Activated CD8-positive, alpha-beta memory T cell treated with anti-CD3 and anti-CD28 coated beads for 36 hours (primary cell): ENCODE measurements around the gene SLX9. TPM values are rescaled to one million over a fixed set of nuclear protein-coding genes. Genes with fewer than 3 reads are reported as not detected.

Experiments used
- CTCF ChIA-PET: fragments of 350-600 bp; sonication (Branson Sonifier 250); formaldehyde crosslinking; loops from one replicate; lab custom pipeline; 2021; ENCODE audit warnings: antibody characterized with exemption; lab: Charles Lee
- POLR2A ChIA-PET: fragments of 350-600 bp; sonication (Branson Sonifier 250); formaldehyde crosslinking; loops from one replicate; lab custom pipeline; 2021; ENCODE audit warnings: antibody characterized with exemption; lab: Charles Lee
- total RNA-seq, 2 experiments: library from RNA; stranded (reverse); gene quantifications; one replicate each; pipeline ENCODE4 v1.2.3, GENCODE V29; 2021

The SLX9 gene
- total RNA-seq, 2 experiments from 2014 or later, result 77.1 to 83.3 TPM

- ChIA-PET CTCF (no interaction called here), POLR2A (no interaction called here)
Observed at GRCh38 chr21:44987301-44987885, 47.6 kb downstream of the SLX9 start.

GRCh38 chr21:44987886-44988606, 48.2 kb downstream of the SLX9 start:
- POLR2A ChIA-PET, result no interaction called here
- CTCF ChIA-PET, result no interaction called here

- ChIA-PET CTCF (no interaction called here), POLR2A (no interaction called here)
Observed at GRCh38 chr21:44988607-44989536, 49.0 kb downstream of the SLX9 start.

- POLR2A ChIA-PET, result no interaction called here
- CTCF ChIA-PET, result no interaction called here
Observed at GRCh38 chr21:44989537-44989886, 49.7 kb downstream of the SLX9 start.

- POLR2A ChIA-PET, result no interaction called here
- CTCF ChIA-PET, result no interaction called here
Observed at GRCh38 chr21:44989943-44990780, 50.3 kb downstream of the SLX9 start.

GRCh38 chr21:44990921-44991320, 51.1 kb downstream of the SLX9 start:
- ChIA-PET CTCF (no interaction called here), POLR2A (no interaction called here)

- CTCF ChIA-PET, result no interaction called here
- POLR2A ChIA-PET, result no interaction called here
Observed at GRCh38 chr21:44991538-44992483, 52.0 kb downstream of the SLX9 start.

GRCh38 chr21:44992608-44993031, 52.8 kb downstream of the SLX9 start:
- ChIA-PET CTCF (no interaction called here), POLR2A (no interaction called here)

- ChIA-PET POLR2A (no interaction called here), CTCF (no interaction called here)
Observed at GRCh38 chr21:44993321-44994046, 53.7 kb downstream of the SLX9 start.

- ChIA-PET CTCF (interaction anchor here (0.6 kb wide), 1 partner anchor 26 kb away, joined by 3 read pairs; no protein-coding TSS in a partner anchor), POLR2A (no interaction called here)
Observed at GRCh38 chr21:44994047-44994694, 54.3 kb downstream of the SLX9 start.

GRCh38 chr21:44994695-44995342, 55.0 kb downstream of the SLX9 start:
- CTCF ChIA-PET, result interaction anchor here (0.6 kb wide), 1 partner anchor 27 kb away, joined by 3 read pairs; no protein-coding TSS in a partner anchor

GRCh38 chr21:44995343-44995941, 55.6 kb downstream of the SLX9 start:
- ChIA-PET CTCF (no interaction called here), POLR2A (no interaction called here)

More at GRCh38 chr21:44994695-44995342, 55.0 kb downstream of the SLX9 start:
- POLR2A ChIA-PET, result no interaction called here

- ChIA-PET CTCF (no interaction called here), POLR2A (no interaction called here)
Observed at GRCh38 chr21:44996096-44996495, 56.3 kb downstream of the SLX9 start.

- CTCF ChIA-PET, result no interaction called here
Observed at GRCh38 chr21:44996501-44996921, 56.7 kb downstream of the SLX9 start.

GRCh38 chr21:44996983-44997936, 57.4 kb downstream of the SLX9 start:
- ChIA-PET CTCF (no interaction called here), POLR2A (no interaction called here)

More at GRCh38 chr21:44996501-44996921, 56.7 kb downstream of the SLX9 start:
- POLR2A ChIA-PET, result no interaction called here
